Ovary (tissue), 3 donors: ENCODE results near the gene NUDCD3.

Experiments used
- CTCF ChIP-seq, 3 donors: fragments of 450-650 bp in 2 of 3; fragments of 200-600 bp in 1 of 3; IDR thresholded peaks; one replicate each; pipeline versions ENCODE4 v1.5.1 to v1.8.0; 2016 to 2022; ENCODE audit warnings: antibody characterized with exemption in 3 of 3, mild to moderate bottlenecking in 1 of 3
- POLR2A ChIP-seq: fragments of 450-650 bp; IDR thresholded peaks from one replicate; pipeline ENCODE4 v1.6.1; 2017; ENCODE audit warnings: antibody characterized with exemption, mild to moderate bottlenecking, moderate library complexity
- donor health status: DM: no; HTN: no; CAD: no.

- TF ChIP-seq POLR2A (no peak), CTCF (IDR thresholded peaks at IDR 0.05) (no peak)
Measured at GRCh38 chr7:44511863-44512468, 21.5 kb upstream of the NUDCD3 start.
